Esophagus muscularis mucosa (tissue), 4 donors: ENCODE data around the gene GAGE12J.

Experiments
- CTCF ChIP-seq, 3 experiments: fragments of 200-600 bp in 2 of 3; fragments of 450-650 bp in 1 of 3; sonication (generic) in 2 of 3; IDR thresholded peaks; one replicate each; pipeline ENCODE4 v1.5.1; 2017 to 2019; ENCODE audit warnings: antibody characterized with exemption in 3 of 3, mild to moderate bottlenecking in 2 of 3, moderate library complexity in 1 of 3
- EP300 ChIP-seq: sonication (generic); formaldehyde crosslinking; IDR thresholded peaks from one replicate; pipeline ENCODE4 v1.6.1; 2017; ENCODE audit warnings: antibody characterized with exemption
- POLR2A ChIP-seq: fragments of 450-650 bp; IDR thresholded peaks from one replicate; pipeline ENCODE4 v1.6.1; 2017; ENCODE audit warnings: antibody characterized with exemption, moderate library complexity, mild to moderate bottlenecking, low read depth
- POLR2AphosphoS5 ChIP-seq, 2 donors: sonication (generic); formaldehyde crosslinking; IDR thresholded peaks; one replicate each; pipeline ENCODE4 v1.6.1; 2017; ENCODE audit warnings: antibody characterized with exemption in 2 of 2

- TF ChIP-seq CTCF (IDR thresholded peaks at IDR 0.05) (no peak), POLR2AphosphoS5 (IDR thresholded peaks at IDR 0.05) (no peak), POLR2A (no peak), EP300 (no peak)
Observed at GRCh38 chrX:49276671-49277534, 44.9 kb upstream of the GAGE12J start.
